HG02970 (cell line): ENCODE results near the gene LYRM9.
"Not testable (repeated sequence)": the region's sequence is repeated elsewhere in the genome, so short reads cannot be mapped to it uniquely, and the experiment has no call there.

ENCODE experiments used
- ATAC-seq: cut with Tn5 transposase; IDR thresholded peaks from one replicate; pipeline ENCODE4 v1.9.1; 2021; ENCODE audit warnings: mild to moderate bottlenecking, moderate library complexity, moderate number of reproducible peaks; ENCODE audit not compliant: unreplicated experiment, low FRiP score

The LYRM9 gene

GRCh38 chr17:27879987-27880608 lies 13.1 kb downstream of the LYRM9 start:
- no peak for ATAC-seq

- no peak for ATAC-seq
Observed at GRCh38 chr17:27878776-27879562, 14.2 kb downstream of the LYRM9 start.

GRCh38 chr17:27873746-27874145 lies 19.4 kb downstream of the LYRM9 start:
- no peak for ATAC-seq

- no peak for ATAC-seq
Observed at GRCh38 chr17:27873211-27873610, 20.0 kb downstream of the LYRM9 start.

GRCh38 chr17:27872776-27873175 lies 20.4 kb downstream of the LYRM9 start:
- ATAC-seq = no peak

GRCh38 chr17:27871407-27871806 lies 21.8 kb downstream of the LYRM9 start:
- no peak for ATAC-seq

GRCh38 chr17:27870345-27870744 lies 22.8 kb downstream of the LYRM9 start:
- no peak for ATAC-seq

GRCh38 chr17:27868565-27868964 lies 24.6 kb downstream of the LYRM9 start:
- ATAC-seq = no peak

GRCh38 chr17:27862840-27863239 lies 30.3 kb downstream of the LYRM9 start:
- ATAC-seq = no peak

- no peak for ATAC-seq
Observed at GRCh38 chr17:27862004-27862403, 31.2 kb downstream of the LYRM9 start.

GRCh38 chr17:27860971-27861664 lies 32.0 kb downstream of the LYRM9 start:
- ATAC-seq = no peak

GRCh38 chr17:27858621-27859305 lies 34.4 kb downstream of the LYRM9 start:
- no peak for ATAC-seq

GRCh38 chr17:27856676-27857432 lies 36.3 kb downstream of the LYRM9 start:
- ATAC-seq = no peak

- ATAC-seq = no peak
Observed at GRCh38 chr17:27855454-27855853, 37.7 kb downstream of the LYRM9 start.

GRCh38 chr17:27854163-27854562 lies 39.0 kb downstream of the LYRM9 start:
- no peak for ATAC-seq

GRCh38 chr17:27853091-27853490 lies 40.1 kb downstream of the LYRM9 start:
- ATAC-seq = no peak

GRCh38 chr17:27849474-27850185 lies 43.5 kb downstream of the LYRM9 start:
- no peak for ATAC-seq

- ATAC-seq = no peak
Observed at GRCh38 chr17:27848931-27849330, 44.2 kb downstream of the LYRM9 start.

GRCh38 chr17:27846808-27847307 lies 46.3 kb downstream of the LYRM9 start:
- ATAC-seq = not testable (repeated sequence)
